ENCODE results near the gene CERK.

CERK gene

GRCh38 chr22:46673662-46674236 lies 64.3 kb downstream of the CERK start:
- Histone ChIP-seq H3K4me2 (ENCODE audit: low read depth, low read length) (no peak overlapping the region), H3K4me1 (ENCODE audit: low read length) (no peaks in the 10 kb centered on the region), H3K27ac (ENCODE audit: low read length) (no peak overlapping the region), H3K9me3 (replicated peaks; ENCODE audit: insufficient read depth, low read length) (no peaks in the 10 kb centered on the region), H2AFZ (ENCODE audit: low read length) (no peak overlapping the region), H3K4me3 (ENCODE audit: low read length) (no peak overlapping the region), H3F3A (ENCODE audit: insufficient read depth, low read length) (no peaks in the 10 kb centered on the region), H3K36me3 (replicated peaks; ENCODE audit: insufficient read depth, low read length) (no peaks in the 10 kb centered on the region), H3K9ac (ENCODE audit: low read length) (no peak overlapping the region), H3K79me2 (ENCODE audit: low read length) (no peaks in the 10 kb centered on the region), H3K27me3 (replicated peaks; ENCODE audit: insufficient read depth, low read length) (no peaks in the 10 kb centered on the region), H4K20me1 (ENCODE audit: insufficient read depth, low read length) (no peaks in the 10 kb centered on the region), H3K9me2 (replicated peaks; ENCODE audit: insufficient read depth, low read length) (no peaks in the 10 kb centered on the region)
- TF ChIP-seq EZH2phosphoT487 (IDR thresholded peaks at IDR 0.05; ENCODE audit: low read length): no peak
- no peak for TF ChIP-seq EZH2 (optimal IDR thresholded peaks at IDR 0.05; ENCODE audit: low read depth, low read length)
- TF ChIP-seq CTCF (IDR thresholded peaks at IDR 0.05; ENCODE audit: low read length): no peak
- no peak for DNase-seq

- H3F3A ChIP-seq (ENCODE audit: insufficient read depth, low read length): no peaks in the 10 kb centered on the region
- H3K4me1 ChIP-seq (ENCODE audit: low read length): no peaks in the 10 kb centered on the region
- no peaks in the 10 kb centered on the region for H3K9me2 ChIP-seq (replicated peaks; ENCODE audit: insufficient read depth, low read length)
- H3K4me3 ChIP-seq (ENCODE audit: low read length): no peak overlapping the region
- no peaks in the 10 kb centered on the region for H3K79me2 ChIP-seq (ENCODE audit: low read length)
- H3K36me3 ChIP-seq (replicated peaks; ENCODE audit: insufficient read depth, low read length): no peaks in the 10 kb centered on the region
- no peaks in the 10 kb centered on the region for H3K9me3 ChIP-seq (replicated peaks; ENCODE audit: insufficient read depth, low read length)
- no peak overlapping the region for H2AFZ ChIP-seq (ENCODE audit: low read length)
- H3K27me3 ChIP-seq (replicated peaks; ENCODE audit: insufficient read depth, low read length): no peaks in the 10 kb centered on the region
- H3K27ac ChIP-seq (ENCODE audit: low read length): no peak overlapping the region
- DNase-seq: no peak
- no peak overlapping the region for H3K9ac ChIP-seq (ENCODE audit: low read length)
- no peaks in the 10 kb centered on the region for H4K20me1 ChIP-seq (ENCODE audit: insufficient read depth, low read length)
- no peak overlapping the region for H3K4me2 ChIP-seq (ENCODE audit: low read depth, low read length)
- TF ChIP-seq EZH2phosphoT487 (IDR thresholded peaks at IDR 0.05; ENCODE audit: low read length) (no peak), CTCF (IDR thresholded peaks at IDR 0.05; ENCODE audit: low read length) (no peak), EZH2 (optimal IDR thresholded peaks at IDR 0.05; ENCODE audit: low read depth, low read length) (no peak)
These were observed 64.8 kb downstream of the CERK start for GRCh38 chr22:46673205-46673604.

GRCh38 chr22:46672731-46673130 lies 65.3 kb downstream of the CERK start:
- TF ChIP-seq EZH2 (optimal IDR thresholded peaks at IDR 0.05; ENCODE audit: low read depth, low read length) (no peak), EZH2phosphoT487 (IDR thresholded peaks at IDR 0.05; ENCODE audit: low read length) (no peak), CTCF (IDR thresholded peaks at IDR 0.05; ENCODE audit: low read length) (no peak)
- H3K4me2 ChIP-seq (ENCODE audit: low read depth, low read length): no peak overlapping the region
- DNase-seq: no peak

More at GRCh38 chr22:46672731-46673130, 65.3 kb downstream of the CERK start:
- Histone ChIP-seq H3K27me3 (replicated peaks; ENCODE audit: insufficient read depth, low read length) (no peaks in the 10 kb centered on the region), H3K4me1 (ENCODE audit: low read length) (no peaks in the 10 kb centered on the region), H3K4me3 (ENCODE audit: low read length) (no peak overlapping the region), H3K36me3 (replicated peaks; ENCODE audit: insufficient read depth, low read length) (no peaks in the 10 kb centered on the region), H4K20me1 (ENCODE audit: insufficient read depth, low read length) (no peaks in the 10 kb centered on the region), H2AFZ (ENCODE audit: low read length) (no peak overlapping the region), H3K27ac (ENCODE audit: low read length) (no peak overlapping the region), H3F3A (ENCODE audit: insufficient read depth, low read length) (no peaks in the 10 kb centered on the region), H3K9ac (ENCODE audit: low read length) (no peak overlapping the region), H3K9me2 (replicated peaks; ENCODE audit: insufficient read depth, low read length) (no peaks in the 10 kb centered on the region), H3K9me3 (replicated peaks; ENCODE audit: insufficient read depth, low read length) (no peaks in the 10 kb centered on the region), H3K79me2 (ENCODE audit: low read length) (no peaks in the 10 kb centered on the region)
